A549 (cell line): ENCODE results near the gene LOXHD1. TPM values are rescaled to one million over a fixed set of nuclear protein-coding genes. Genes with fewer than 3 reads are reported as not detected.

Experiments
- ATAC-seq, 2 experiments: fragments of 200-7000 bp in 1 of 2; fragments of >200 bp in 1 of 2; cut with Nextera tagmentation in 1 of 2; cut with Tn5 transposase in 1 of 2; 3 replicates each; pipeline versions ENCODE4 v1.8.0 to v1.9.1; 2018 to 2020; ENCODE audit warnings: mild to moderate bottlenecking in 1 of 2, moderate library complexity in 1 of 2
- CTCF ChIA-PET: fragments of 300-600 bp; sonication (Branson Sonifier 250); formaldehyde crosslinking; extraction: SDS; loops from one replicate; lab custom pipeline; 2021; ENCODE audit warnings: antibody characterized with exemption, inconsistent platforms; lab: Yijun Ruan, JAX
- POLR2A ChIA-PET: fragments of 350-600 bp; formaldehyde crosslinking; extraction: SDS; loops from one replicate; lab custom pipeline; 2021; ENCODE audit warnings: antibody characterized with exemption, inconsistent platforms; lab: Yijun Ruan, JAX
- DNase-seq, 2 experiments: peaks; one replicate each; pipeline versions ENCODE4 v3.0.0 to v3.0.0-alpha.2; 2011 to 2016; ENCODE audit warnings: low read depth in 1 of 2, low spot score in 1 of 2
- FAIRE-seq: peaks from 2 replicates; lab custom pipeline; 2011; peaks lifted over from hg19 to GRCh38; lab: Jason Lieb, UNC
- H3K27ac ChIP-seq, 2 experiments: fragments of >200 bp; sonication (Bioruptor Twin); formaldehyde crosslinking; 3 replicates each; pipeline ENCODE4 v1.5.1; 2016 to 2017
- H3K4me1 ChIP-seq: fragments of >200 bp; sonication (Bioruptor Twin); formaldehyde crosslinking; 3 replicates; pipeline ENCODE4 v1.6.1; 2016
- H3K4me2 ChIP-seq: fragments of >200 bp; sonication (Bioruptor Twin); formaldehyde crosslinking; 3 replicates; pipeline ENCODE4 v1.6.1; 2016
- H3K4me3 ChIP-seq: fragments of >200 bp; sonication (Bioruptor Twin); formaldehyde crosslinking; 3 replicates; pipeline ENCODE4 v1.5.1; 2016
- H3K9me3 ChIP-seq: fragments of >200 bp; sonication (Bioruptor Twin); formaldehyde crosslinking; 3 replicates; pipeline ENCODE4 v1.6.1; 2016
- BCL3 ChIP-seq: fragments of >200 bp; sonication (Bioruptor Twin); formaldehyde crosslinking; IDR thresholded peaks from 3 replicates; pipeline ENCODE4 v1.6.1; 2016
- BHLHE40 ChIP-seq: IDR thresholded peaks from 2 replicates; pipeline ENCODE4 v1.6.1; 2012; ENCODE audit warnings: low read depth, low read length, inconsistent platforms
- CHD4 ChIP-seq: fragments of 200-600 bp; sonication (generic); IDR thresholded peaks from 2 replicates; pipeline ENCODE4 v1.6.1; 2016; ENCODE audit warnings: antibody characterized with exemption, mild to moderate bottlenecking, borderline replicate concordance
- CTCF ChIP-seq: fragments of >200 bp; sonication (Bioruptor Twin); formaldehyde crosslinking; IDR thresholded peaks from 3 replicates; pipeline ENCODE4 v1.5.1; 2016
- EHF ChIP-seq: fragments of 250-450 bp; sonication (Bioruptor Pico); IDR thresholded peaks from 2 replicates; pipeline ENCODE4 v1.5.0; 2020; ENCODE audit warnings: mild to moderate bottlenecking
- EHMT2 ChIP-seq: fragments of 200-600 bp; sonication (generic); IDR thresholded peaks from 2 replicates; pipeline ENCODE4 v1.6.1; 2016; ENCODE audit warnings: antibody characterized with exemption, low read depth, mild to moderate bottlenecking, moderate library complexity
- ELK1 ChIP-seq: fragments of 150-350 bp; IDR thresholded peaks from 2 replicates; pipeline ENCODE4 v1.6.1; 2014; ENCODE audit warnings: low read depth, mild to moderate bottlenecking, low read length
- EP300 ChIP-seq, 2 experiments: fragments of >200 bp; sonication (Bioruptor Twin); formaldehyde crosslinking; IDR thresholded peaks; 2 replicates in 1 of 2; 3 replicates in 1 of 2; pipeline ENCODE4 v1.6.1; 2016 to 2017
- FOSL2 ChIP-seq, 2 experiments: fragments of 450-650 bp in 1 of 2; fragments of >200 bp in 1 of 2; sonication (Bioruptor Twin) in 1 of 2; formaldehyde crosslinking; IDR thresholded peaks; 2 replicates each; pipeline versions ENCODE4 v1.5.0 to v1.6.1; 2016 to 2020; ENCODE audit warnings: mild to moderate bottlenecking in 1 of 2, moderate library complexity in 1 of 2
- FOXS1 ChIP-seq: fragments of 250-450 bp; sonication (Bioruptor Pico); IDR thresholded peaks from 2 replicates; pipeline ENCODE4 v1.5.0; 2020; ENCODE audit warnings: mild to moderate bottlenecking, moderate library complexity
- HDAC2 ChIP-seq: fragments of 200-600 bp; sonication (generic); IDR thresholded peaks from 2 replicates; pipeline ENCODE4 v1.6.1; 2016
- KDM1A ChIP-seq: fragments of 200-600 bp; sonication (generic); IDR thresholded peaks from 2 replicates; pipeline ENCODE4 v1.6.1; 2016; ENCODE audit warnings: low read depth, mild to moderate bottlenecking
- KDM5A ChIP-seq: fragments of 200-600 bp; sonication (generic); IDR thresholded peaks from 2 replicates; pipeline ENCODE4 v1.6.1; 2016; ENCODE audit warnings: antibody characterized with exemption, mild to moderate bottlenecking
- MAX ChIP-seq: IDR thresholded peaks from 2 replicates; pipeline ENCODE4 v1.6.1; 2012
- MAZ ChIP-seq: fragments of 150-350 bp; IDR thresholded peaks from 2 replicates; pipeline ENCODE4 v1.6.1; 2014; ENCODE audit warnings: antibody characterized with exemption, low read depth, low read length, borderline replicate concordance
- NFE2L2 ChIP-seq: fragments of 150-350 bp; conservative IDR thresholded peaks from 2 replicates; pipeline ENCODE4 v1.6.1; 2014; ENCODE audit warnings: low read length
- PHF8 ChIP-seq: fragments of 200-600 bp; sonication (generic); IDR thresholded peaks from 2 replicates; pipeline ENCODE4 v1.6.1; 2016; ENCODE audit warnings: low read depth, mild to moderate bottlenecking, antibody characterized with exemption, moderate library complexity, borderline replicate concordance
- POLR2A ChIP-seq: IDR thresholded peaks from 2 replicates; pipeline ENCODE4 v1.6.1; 2012; ENCODE audit warnings: mild to moderate bottlenecking, low read length
- RAD21 ChIP-seq, 2 experiments: fragments of >200 bp in 1 of 2; sonication (Bioruptor Twin) in 1 of 2; formaldehyde crosslinking in 1 of 2; IDR thresholded peaks in 1 of 2; conservative IDR thresholded peaks in 1 of 2; 2 replicates in 1 of 2; 3 replicates in 1 of 2; pipeline ENCODE4 v1.6.1; 2012 to 2018; ENCODE audit warnings: inconsistent platforms in 1 of 2
- RCOR1 ChIP-seq: fragments of 150-350 bp; IDR thresholded peaks from 2 replicates; pipeline ENCODE4 v1.6.1; 2014; ENCODE audit warnings: antibody characterized with exemption, low read length, low read depth
- SMC3 ChIP-seq: fragments of >200 bp; sonication (Bioruptor Twin); formaldehyde crosslinking; IDR thresholded peaks from 3 replicates; pipeline ENCODE4 v1.6.1; 2018; ENCODE audit warnings: inconsistent platforms
- ZC3H11A ChIP-seq: fragments of 450-650 bp; IDR thresholded peaks from 2 replicates; pipeline ENCODE4 v1.6.1; 2014; ENCODE audit warnings: antibody characterized with exemption, mild to moderate bottlenecking
- ZNF302 ChIP-seq: fragments of 250-450 bp; sonication (Bioruptor Pico); IDR thresholded peaks from 2 replicates; pipeline ENCODE4 v1.9.0; 2021; ENCODE audit warnings: inconsistent platforms, mild to moderate bottlenecking, moderate library complexity
- ZSCAN20 ChIP-seq: fragments of 250-450 bp; sonication (Bioruptor Pico); IDR thresholded peaks from 2 replicates; pipeline ENCODE4 v1.8.0; 2022; ENCODE audit warnings: mild to moderate bottlenecking, moderate library complexity
- WGBS: methylation state at CpG from one replicate; pipeline ENCODE4 v1.1.6; 2017; ENCODE audit errors: missing lambda C conversion rate; 5-methylcytosine and 5-hydroxymethylcytosine counted together
- polyA plus RNA-seq, 4 experiments: library from polyadenylated mRNA; depleted of rRNA in 3 of 4; stranded (reverse); fragments of >200 nt; fragmentation: RNase III in 1 of 4; extraction: RNeasy Plus Mini Kit Qiagen cat#74134 plus additional on column Dnase treatment in 1 of 4; gene quantifications; 2 replicates in 3 of 4; 3 replicates in 1 of 4; pipeline ENCODE4 v1.2.3, GENCODE V29; 2011 to 2017
- TF ChIP-seq, protein P1 (sequence below): IDR thresholded peaks from 2 replicates; pipeline ENCODE4 v1.6.1; 2012; ENCODE audit warnings: low read depth, borderline replicate concordance
- TF ChIP-seq, protein P2 (sequence below): fragments of 250-450 bp; sonication (Bioruptor Pico); IDR thresholded peaks from 2 replicates; pipeline ENCODE4 v1.5.0; 2021; ENCODE audit warnings: mild to moderate bottlenecking, moderate library complexity, borderline replicate concordance

Gene LOXHD1
- polyA plus RNA-seq, 2 of the 4 experiments (the other 2 are of a cell fraction) = not detected

DNA sequence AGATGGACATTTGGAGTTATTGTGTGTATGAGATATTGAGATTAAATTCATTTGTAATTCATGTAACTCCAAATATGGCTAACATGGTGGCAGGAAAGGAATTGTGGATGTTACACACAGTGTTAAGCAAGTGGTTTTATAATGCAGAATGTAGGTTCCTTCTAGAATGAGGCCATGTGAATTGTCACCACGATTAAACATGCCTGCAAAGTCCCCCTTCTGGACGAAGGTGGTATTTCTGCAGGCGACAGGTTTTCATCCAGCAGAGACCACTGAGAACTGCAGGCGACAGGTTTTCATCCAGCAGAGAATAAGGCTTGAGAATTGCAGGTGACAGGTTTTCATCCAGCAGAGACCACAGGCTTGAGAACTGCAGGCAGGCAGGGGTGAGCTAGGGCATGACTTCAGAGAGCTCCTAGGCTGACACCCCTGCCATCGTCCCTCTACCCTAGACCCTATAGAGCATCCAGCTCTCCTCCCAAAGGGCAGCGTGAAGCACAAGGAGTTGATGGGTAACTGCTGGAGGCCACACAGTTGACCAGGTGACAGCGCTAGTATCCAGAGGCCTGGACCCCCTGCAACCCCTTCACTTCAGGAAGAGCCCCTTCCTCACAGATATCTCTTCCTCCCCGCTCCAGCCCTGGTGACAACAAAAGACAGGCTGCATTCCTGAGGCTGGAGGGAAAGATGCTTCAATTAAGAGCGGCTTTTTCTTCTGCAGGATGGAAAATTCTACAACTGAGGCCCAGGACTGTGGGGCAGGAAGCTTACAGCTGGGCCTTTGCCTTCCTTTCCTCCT lies 175.8 kb downstream of the LOXHD1 start:
- no peak overlapping the region for H3K4me2 ChIP-seq
- WGBS = 33% methylated on average over 9 of the region's 9 CpGs
- H3K27ac ChIP-seq = no peak overlapping the region
- POLR2A ChIA-PET = no interaction called here
- H3K4me1 ChIP-seq = no peaks in the 10 kb centered on the region
- ATAC-seq (peak; percentile 47 to 81; a peak in 5 of 6 replicates), DNase-seq (peak; percentile 10 to 35), FAIRE-seq (no peak)
- H3K9me3 ChIP-seq = no peaks in the 10 kb centered on the region
- TF ChIP-seq FOSL2 (IDR thresholded peaks at IDR 0.05) = no peak
- TF ChIP-seq FOSL2 (CRISPR knock-in tag; IDR thresholded peaks at IDR 0.05) = no peak
- no peak for TF ChIP-seq EHMT2
- TF ChIP-seq RAD21 (conservative IDR thresholded peaks at IDR 0.05 in 1 of 2, IDR thresholded peaks at IDR 0.05 in 1 of 2) = peak; percentile 39 to 42
- TF ChIP-seq RCOR1 = no peak
- TF ChIP-seq, protein P1, sequence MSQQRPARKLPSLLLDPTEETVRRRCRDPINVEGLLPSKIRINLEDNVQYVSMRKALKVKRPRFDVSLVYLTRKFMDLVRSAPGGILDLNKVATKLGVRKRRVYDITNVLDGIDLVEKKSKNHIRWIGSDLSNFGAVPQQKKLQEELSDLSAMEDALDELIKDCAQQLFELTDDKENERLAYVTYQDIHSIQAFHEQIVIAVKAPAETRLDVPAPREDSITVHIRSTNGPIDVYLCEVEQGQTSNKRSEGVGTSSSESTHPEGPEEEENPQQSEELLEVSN = no peak
- no peak for TF ChIP-seq EHF (CRISPR knock-in tag)
- TF ChIP-seq SMC3 = peak; percentile 57
- no peak for TF ChIP-seq CHD4
- TF ChIP-seq ELK1 = no peak
- no peak for TF ChIP-seq HDAC2
- no peak for TF ChIP-seq MAZ
- no peak for TF ChIP-seq ZC3H11A
- TF ChIP-seq PHF8 = no peak
- no peak for TF ChIP-seq KDM1A
- TF ChIP-seq BHLHE40 = no peak
- TF ChIP-seq POLR2A = no peak
- no peak for TF ChIP-seq ZSCAN20 (CRISPR knock-in tag)
- TF ChIP-seq BCL3 = no peak
- TF ChIP-seq KDM5A = no peak
- TF ChIP-seq FOXS1 (CRISPR knock-in tag) = no peak
- TF ChIP-seq NFE2L2 = no peak
- no peak for TF ChIP-seq ZNF302
- no peak for TF ChIP-seq MAX
- TF ChIP-seq CTCF = peak; percentile 35; the same call in 2 of the 3 replicates
- TF ChIP-seq EP300 (IDR thresholded peaks at IDR 0.05) = no peak
- TF ChIP-seq, protein P2, sequence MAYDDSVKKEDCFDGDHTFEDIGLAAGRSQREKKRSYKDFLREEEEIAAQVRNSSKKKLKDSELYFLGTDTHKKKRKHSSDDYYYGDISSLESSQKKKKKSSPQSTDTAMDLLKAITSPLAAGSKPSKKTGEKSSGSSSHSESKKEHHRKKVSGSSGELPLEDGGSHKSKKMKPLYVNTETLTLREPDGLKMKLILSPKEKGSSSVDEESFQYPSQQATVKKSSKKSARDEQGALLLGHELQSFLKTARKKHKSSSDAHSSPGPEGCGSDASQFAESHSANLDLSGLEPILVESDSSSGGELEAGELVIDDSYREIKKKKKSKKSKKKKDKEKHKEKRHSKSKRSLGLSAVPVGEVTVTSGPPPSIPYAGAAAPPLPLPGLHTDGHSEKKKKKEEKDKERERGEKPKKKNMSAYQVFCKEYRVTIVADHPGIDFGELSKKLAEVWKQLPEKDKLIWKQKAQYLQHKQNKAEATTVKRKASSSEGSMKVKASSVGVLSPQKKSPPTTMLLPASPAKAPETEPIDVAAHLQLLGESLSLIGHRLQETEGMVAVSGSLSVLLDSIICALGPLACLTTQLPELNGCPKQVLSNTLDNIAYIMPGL (CRISPR knock-in tag) = no peak
- CTCF ChIA-PET = interaction anchor here (0.7 to 4.4 kb wide), 14 partner anchors 8 to 200 kb away, joined by 3 to 35 read pairs (median 3); partner anchors contain the start of gene LOXHD1
- H3K4me3 ChIP-seq = no peak overlapping the region
